MCF 10A (cell line): ENCODE data around the gene RCAN2. TPM values are rescaled to one million over a fixed set of nuclear protein-coding genes. Genes with fewer than 3 reads are reported as not detected.

Source experiments
- BruUV-seq: library from RNA; stranded (reverse); fragments of 400-500 nt; replicated peaks from 2 replicates; lab custom pipeline; 2021; lab: Mats Ljungman, UMichigan
- CTCF ChIA-PET: fragments of 300-600 bp; sonication (Branson Sonifier 250); formaldehyde crosslinking; extraction: SDS; loops from one replicate; lab custom pipeline; 2021; ENCODE audit warnings: antibody characterized with exemption, inconsistent platforms; lab: Yijun Ruan, JAX
- POLR2A ChIA-PET: fragments of 300-600, 350-650 bp; sonication (Branson Sonifier 250); formaldehyde crosslinking; extraction: SDS; loops from one replicate; lab custom pipeline; 2020; ENCODE audit warnings: antibody characterized with exemption, inconsistent platforms; lab: Yijun Ruan, JAX
- DNase-seq: peaks from one replicate; pipeline ENCODE4 v3.0.0-alpha.2; 2018; ENCODE audit not compliant: unreplicated experiment
- H3K27ac Mint-ChIP-seq: one replicate; pipeline ENCODE4 v1.8.0; 2022; ENCODE audit warnings: mild to moderate bottlenecking, low read depth, mixed read lengths; ENCODE audit not compliant: unreplicated experiment
- H3K27me3 Mint-ChIP-seq: one replicate; pipeline ENCODE4 v1.8.0; 2022; ENCODE audit warnings: mixed read lengths; ENCODE audit not compliant: insufficient read depth, unreplicated experiment
- H3K36me3 Mint-ChIP-seq: one replicate; pipeline ENCODE4 v1.8.0; 2022; ENCODE audit warnings: mild to moderate bottlenecking, moderate library complexity, mixed read lengths; ENCODE audit not compliant: insufficient read depth, unreplicated experiment
- H3K4me1 Mint-ChIP-seq: one replicate; pipeline ENCODE4 v1.8.0; 2022; ENCODE audit warnings: mixed read lengths; ENCODE audit not compliant: insufficient read depth, unreplicated experiment
- H3K4me3 Mint-ChIP-seq: one replicate; pipeline ENCODE4 v1.8.0; 2022; ENCODE audit warnings: mild to moderate bottlenecking, moderate library complexity, mixed read lengths; ENCODE audit not compliant: unreplicated experiment
- H3K9me3 Mint-ChIP-seq: one replicate; pipeline ENCODE4 v1.8.0; 2022; ENCODE audit warnings: mixed read lengths; ENCODE audit not compliant: unreplicated experiment
- CTCF ChIP-seq: fragments of 200-600 bp; IDR thresholded peaks from one replicate; pipeline ENCODE4 v1.8.0; 2022; ENCODE audit warnings: antibody characterized with exemption, mild to moderate bottlenecking; ENCODE audit not compliant: unreplicated experiment
- intact Hi-C: fragments of 100-400 bp; cut with micrococcal nuclease; formaldehyde crosslinking; loops from 2 replicates; pipeline ENCODE4 v1.14.1; 2022
- total RNA-seq: library from RNA; stranded (reverse); gene quantifications from 2 replicates; pipeline ENCODE4 v1.2.3, GENCODE V29; 2022

Gene RCAN2
- total RNA-seq, 1 experiment from 2014 or later: 0.09 TPM

- no peak for TF ChIP-seq CTCF
- Mint-ChIP-seq H3K4me3 (no peak overlapping the region), H3K27me3 (no peaks in the 10 kb centered on the region), H3K27ac (no peak overlapping the region), H3K9me3 (no peaks in the 10 kb centered on the region), H3K4me1 (no peaks in the 10 kb centered on the region), H3K36me3 (no peaks in the 10 kb centered on the region)
- CTCF ChIA-PET: interaction anchor here (0.6 to 1.0 kb wide), 3 partner anchors 33 to 786 kb away, joined by 3 to 4 read pairs (median 3); no protein-coding TSS in a partner anchor
- no TSS peak for BruUV-seq
- no peak for DNase-seq
- intact Hi-C loops: no loop called here
- POLR2A ChIA-PET: interaction anchor here (1.1 kb wide), 1 partner anchor 8 kb away, joined by 3 read pairs; no protein-coding TSS in a partner anchor
These were observed 114.0 kb downstream of the RCAN2 start for GRCh38 chr6:46377209-46377608.

- no peak for TF ChIP-seq CTCF
- Mint-ChIP-seq H3K27ac (no peak overlapping the region), H3K27me3 (no peaks in the 10 kb centered on the region), H3K9me3 (no peaks in the 10 kb centered on the region), H3K4me1 (no peaks in the 10 kb centered on the region), H3K4me3 (no peak overlapping the region), H3K36me3 (no peaks in the 10 kb centered on the region)
- intact Hi-C loops: no loop called here
- ChIA-PET POLR2A (interaction anchor here (1.1 kb wide), 1 partner anchor 7 kb away, joined by 3 read pairs; no protein-coding TSS in a partner anchor), CTCF (interaction anchor here (0.6 to 0.8 kb wide), 3 partner anchors 97 to 787 kb away, joined by 3 to 4 read pairs (median 3); no protein-coding TSS in a partner anchor)
- no peak for DNase-seq
- no TSS peak for BruUV-seq
These were observed 114.6 kb downstream of the RCAN2 start for GRCh38 chr6:46376562-46377061.

GRCh38 chr6:46370622-46371021 is 120.6 kb downstream of the RCAN2 start:
- no peak for TF ChIP-seq CTCF
- no TSS peak for BruUV-seq
- no peaks in the 10 kb centered on the region for H3K27me3 Mint-ChIP-seq
- H3K36me3 Mint-ChIP-seq: no peaks in the 10 kb centered on the region
- H3K9me3 Mint-ChIP-seq: no peaks in the 10 kb centered on the region
- H3K4me1 Mint-ChIP-seq: no peaks in the 10 kb centered on the region
- H3K27ac Mint-ChIP-seq: no peak overlapping the region
- intact Hi-C loops: no loop called here
- H3K4me3 Mint-ChIP-seq: no peak overlapping the region
- DNase-seq: peak; percentile 27
- ChIA-PET CTCF (no interaction called here), POLR2A (no interaction called here)

GRCh38 chr6:46368169-46368536 is 123.1 kb downstream of the RCAN2 start:
- no peak overlapping the region for H3K27ac Mint-ChIP-seq
- no peaks in the 10 kb centered on the region for H3K4me1 Mint-ChIP-seq
- no peak for TF ChIP-seq CTCF
- no peak overlapping the region for H3K4me3 Mint-ChIP-seq
- H3K9me3 Mint-ChIP-seq: no peaks in the 10 kb centered on the region
- H3K27me3 Mint-ChIP-seq: no peaks in the 10 kb centered on the region
- DNase-seq: no peak
- no TSS peak for BruUV-seq
- intact Hi-C loops: no loop called here
- ChIA-PET CTCF (interaction anchor here (0.6 to 1.1 kb wide), 5 partner anchors 12 to 278 kb away, joined by 3 to 4 read pairs (median 4); no protein-coding TSS in a partner anchor), POLR2A (no interaction called here)
- no peaks in the 10 kb centered on the region for H3K36me3 Mint-ChIP-seq
